Upper lobe of right lung (tissue), 1 donor: Measurements from ENCODE around the gene SMPDL3B. TPM values are rescaled to one million over a fixed set of nuclear protein-coding genes. Genes with fewer than 3 reads are reported as not detected.

Experiments
- ATAC-seq: fragments of 200-7000 bp; cut with Tn5 transposase; one replicate; pipeline ENCODE4 v1.9.1; 2020; ENCODE audit warnings: mild to moderate bottlenecking, moderate library complexity
- DNase-seq: peaks from one replicate; pipeline ENCODE4 v3.0.0-alpha.2; 2020
- H3K27ac ChIP-seq: fragments of 200-600 bp; one replicate; pipeline ENCODE4 v1.8.0; 2022
- H3K27me3 ChIP-seq: fragments of 200-600 bp; one replicate; pipeline ENCODE4 v1.8.0; 2022; ENCODE audit warnings: mild to moderate bottlenecking
- H3K36me3 ChIP-seq: fragments of 200-600 bp; one replicate; pipeline ENCODE4 v1.8.0; 2022
- H3K4me1 ChIP-seq: fragments of 200-600 bp; one replicate; pipeline ENCODE4 v1.8.0; 2022
- H3K4me3 ChIP-seq: fragments of 200-600 bp; one replicate; pipeline ENCODE4 v1.8.0; 2022; ENCODE audit warnings: mild to moderate bottlenecking
- H3K9me3 ChIP-seq: fragments of 200-600 bp; one replicate; pipeline ENCODE4 v1.8.0; 2022
- intact Hi-C: fragments of 100-400 bp; cut with DNase I; formaldehyde crosslinking; loops from one replicate; pipeline ENCODE4 v1.11.0; 2022
- total RNA-seq: library from RNA; stranded (reverse); fragmentation: NEBNext Ultra II Directional; extraction: Animal tissue kit (Norgen Biotek cat#: 25700); gene quantifications from one replicate; pipeline ENCODE4 v1.2.1, GENCODE V29; 2021
- TF ChIP-seq, protein P1 (sequence below): fragments of 200-600 bp; IDR thresholded peaks from one replicate; pipeline ENCODE4 v1.8.0; 2022; ENCODE audit warnings: antibody characterized with exemption
- donor health status: DM: no; HTN: yes; CAD: no; lungs with severe emphysema.

SMPDL3B gene
- total RNA-seq, 1 donor from 2014 or later: 29.1 TPM

- H3K27ac ChIP-seq: no peak overlapping the region
- peaks cover 9% of the 10 kb centered on the region for H3K4me1 ChIP-seq
- peaks cover 40% of the 10 kb centered on the region for H3K36me3 ChIP-seq
- intact Hi-C loops: no loop called here
- H3K9me3 ChIP-seq: peaks cover 5% of the 10 kb centered on the region
- TF ChIP-seq, protein P1, sequence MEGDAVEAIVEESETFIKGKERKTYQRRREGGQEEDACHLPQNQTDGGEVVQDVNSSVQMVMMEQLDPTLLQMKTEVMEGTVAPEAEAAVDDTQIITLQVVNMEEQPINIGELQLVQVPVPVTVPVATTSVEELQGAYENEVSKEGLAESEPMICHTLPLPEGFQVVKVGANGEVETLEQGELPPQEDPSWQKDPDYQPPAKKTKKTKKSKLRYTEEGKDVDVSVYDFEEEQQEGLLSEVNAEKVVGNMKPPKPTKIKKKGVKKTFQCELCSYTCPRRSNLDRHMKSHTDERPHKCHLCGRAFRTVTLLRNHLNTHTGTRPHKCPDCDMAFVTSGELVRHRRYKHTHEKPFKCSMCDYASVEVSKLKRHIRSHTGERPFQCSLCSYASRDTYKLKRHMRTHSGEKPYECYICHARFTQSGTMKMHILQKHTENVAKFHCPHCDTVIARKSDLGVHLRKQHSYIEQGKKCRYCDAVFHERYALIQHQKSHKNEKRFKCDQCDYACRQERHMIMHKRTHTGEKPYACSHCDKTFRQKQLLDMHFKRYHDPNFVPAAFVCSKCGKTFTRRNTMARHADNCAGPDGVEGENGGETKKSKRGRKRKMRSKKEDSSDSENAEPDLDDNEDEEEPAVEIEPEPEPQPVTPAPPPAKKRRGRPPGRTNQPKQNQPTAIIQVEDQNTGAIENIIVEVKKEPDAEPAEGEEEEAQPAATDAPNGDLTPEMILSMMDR: no peak
- DNase-seq: no peak
- no peak overlapping the region for H3K4me3 ChIP-seq
- ATAC-seq: no peak
- no peaks in the 10 kb centered on the region for H3K27me3 ChIP-seq
These were observed 22.4 kb upstream of the SMPDL3B start for GRCh38 chr1:27912429-27912828.

- H3K4me3 ChIP-seq: peak overlapping the region; percentile 83
These were observed 19.7 kb upstream of the SMPDL3B start for GRCh38 chr1:27915082-27915575.

GRCh38 chr1:27922272-27922671, 12.5 kb upstream of the SMPDL3B start:
- TF ChIP-seq, protein P1: no peak
- DNase-seq (no peak), ATAC-seq (no peak)
- no peaks in the 10 kb centered on the region for H3K9me3 ChIP-seq
- H3K4me3 ChIP-seq: no peak overlapping the region
- no peaks in the 10 kb centered on the region for H3K36me3 ChIP-seq
- intact Hi-C loops: no loop called here
- no peaks in the 10 kb centered on the region for H3K4me1 ChIP-seq
- no peaks in the 10 kb centered on the region for H3K27me3 ChIP-seq
- no peak overlapping the region for H3K27ac ChIP-seq

More at GRCh38 chr1:27915082-27915575, 19.7 kb upstream of the SMPDL3B start:
- H3K36me3 ChIP-seq: peaks cover 15% of the 10 kb centered on the region
- intact Hi-C loops: no loop called here
- DNase-seq (no peak), ATAC-seq (no peak)
- peaks cover 5% of the 10 kb centered on the region for H3K9me3 ChIP-seq
- TF ChIP-seq, protein P1: no peak
- H3K4me1 ChIP-seq: peaks cover 9% of the 10 kb centered on the region
- peak overlapping the region; percentile 68 for H3K27ac ChIP-seq
- H3K27me3 ChIP-seq: no peaks in the 10 kb centered on the region

GRCh38 chr1:27928216-27928954, 6.4 kb upstream of the SMPDL3B start:
- intact Hi-C loops: no loop called here
- Histone ChIP-seq H3K4me1 (no peaks in the 10 kb centered on the region), H3K27ac (no peak overlapping the region), H3K27me3 (no peaks in the 10 kb centered on the region), H3K36me3 (no peaks in the 10 kb centered on the region), H3K4me3 (no peak overlapping the region), H3K9me3 (no peaks in the 10 kb centered on the region)
- TF ChIP-seq, protein P1: no peak
- ATAC-seq (peak; percentile 63), DNase-seq (peak; percentile 58)

DNA sequence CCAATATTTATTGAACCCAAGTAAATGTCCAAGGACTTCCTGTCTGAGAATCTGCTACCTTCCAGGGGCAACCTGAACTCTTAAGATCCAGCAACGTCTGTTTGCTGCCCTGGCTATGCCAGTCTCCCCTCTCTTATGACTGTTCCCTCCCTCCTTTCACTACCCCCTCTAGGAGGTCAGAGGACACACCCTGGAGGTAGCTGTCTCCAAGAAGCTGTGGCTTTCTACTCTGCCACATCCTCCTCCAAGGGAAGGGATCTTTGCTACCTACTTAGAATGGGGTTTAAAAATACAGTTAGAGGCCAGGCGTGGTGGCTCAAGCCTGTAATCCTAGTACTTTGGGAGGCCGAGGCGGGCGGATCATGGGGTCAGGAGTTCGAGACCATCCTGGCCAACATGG, 3.6 kb upstream of the SMPDL3B start:
- TF ChIP-seq, protein P1: no peak
- peaks cover 3% of the 10 kb centered on the region for H3K4me1 ChIP-seq
- H3K36me3 ChIP-seq: no peaks in the 10 kb centered on the region
- H3K27me3 ChIP-seq: no peaks in the 10 kb centered on the region
- intact Hi-C loops: no loop called here
- DNase-seq (no peak), ATAC-seq (no peak)
- no peak overlapping the region for H3K27ac ChIP-seq
- H3K9me3 ChIP-seq: no peaks in the 10 kb centered on the region
- H3K4me3 ChIP-seq: no peak overlapping the region
